Panc1 (cell line): ENCODE measurements around the gene DCUN1D2. TPM values are rescaled to one million over a fixed set of nuclear protein-coding genes. Genes with fewer than 3 reads are reported as not detected.

Experiments used
- ATAC-seq: fragments of 200-7000 bp; cut with Tn5 transposase; 2 replicates; pipeline ENCODE4 v1.9.1; 2020; ENCODE audit warnings: mild to moderate bottlenecking, moderate library complexity
- BruUV-seq: library from RNA; stranded (reverse); fragments of 400-500 nt; replicated peaks from 2 replicates; lab custom pipeline; 2021; lab: Mats Ljungman, UMichigan
- CTCF ChIA-PET: fragments of 300-600 bp; sonication (Branson Sonifier 250); formaldehyde crosslinking; loops from one replicate; lab custom pipeline; 2022; ENCODE audit warnings: antibody characterized with exemption; lab: Charles Lee
- POLR2A ChIA-PET: fragments of 300-600 bp; sonication (Branson Sonifier 250); formaldehyde crosslinking; loops from one replicate; lab custom pipeline; 2022; ENCODE audit warnings: antibody characterized with exemption; lab: Charles Lee
- DNase-seq: peaks from one replicate; pipeline ENCODE4 v3.0.0-alpha.2; 2010; ENCODE audit warnings: low read depth, low spot score
- H3K27ac ChIP-seq: 2 replicates; pipeline ENCODE4 v1.5.1; 2011; ENCODE audit warnings: mild to moderate bottlenecking, low read length, inconsistent platforms
- H3K27me3 ChIP-seq: fragments of 200-500 bp; sonication (Bioruptor generic); 2 replicates; pipeline ENCODE4 v1.6.0; 2014; ENCODE audit warnings: low read length, inconsistent platforms; ENCODE audit not compliant: control insufficient read depth, insufficient read depth
- H3K36me3 ChIP-seq: fragments of 200-500 bp; sonication (Bioruptor generic); 2 replicates; pipeline ENCODE4 v1.5.1; 2014; ENCODE audit warnings: inconsistent platforms, mild to moderate bottlenecking, low read length, moderate library complexity; ENCODE audit not compliant: control insufficient read depth, insufficient read depth
- H3K4me1 ChIP-seq: 2 replicates; pipeline ENCODE4 v1.5.1; 2011; ENCODE audit warnings: inconsistent platforms, mild to moderate bottlenecking, low read length, moderate library complexity; ENCODE audit not compliant: control insufficient read depth, insufficient read depth
- H3K4me3 ChIP-seq, 2 experiments: 2 replicates each; pipeline ENCODE4 v1.5.1; 2011 to 2012; ENCODE audit warnings: low read depth in 2 of 2, low read length in 2 of 2, mild to moderate bottlenecking in 2 of 2, inconsistent platforms in 1 of 2, moderate library complexity in 1 of 2
- H3K9me3 ChIP-seq: fragments of 200-500 bp; sonication (Bioruptor generic); 2 replicates; pipeline ENCODE4 v1.5.1; 2014; ENCODE audit warnings: low read depth, mild to moderate bottlenecking, inconsistent platforms, low read length, moderate library complexity; ENCODE audit not compliant: control insufficient read depth, insufficient read depth
- POLR2AphosphoS5 ChIP-seq: IDR thresholded peaks from 2 replicates; pipeline ENCODE4 v1.6.1; 2012; ENCODE audit warnings: mild to moderate bottlenecking, low read depth, low read length, moderate library complexity
- SIN3A ChIP-seq: IDR thresholded peaks from 2 replicates; pipeline ENCODE4 v1.6.1; 2012; ENCODE audit warnings: low read depth, mild to moderate bottlenecking, low read length, moderate library complexity, borderline replicate concordance; ENCODE audit not compliant: insufficient read depth
- TCF7L2 ChIP-seq: IDR thresholded peaks from 2 replicates; pipeline ENCODE4 v1.6.1; 2011; ENCODE audit warnings: mild to moderate bottlenecking, low read depth, low read length, inconsistent platforms
- in situ Hi-C: cut with HindIII; loops from 2 replicates; pipeline ENCODE4 v1.10.0; 2016; ENCODE audit warnings: low sequenced_read_pairs, low pct_unique_long_range_greater_than_20kb
- intact Hi-C: fragments of 100-400 bp; cut with micrococcal nuclease; formaldehyde crosslinking; loops from one replicate; pipeline ENCODE4 v1.10.0; 2022; ENCODE audit not compliant: unreplicated experiment
- total RNA-seq: library from RNA; stranded (reverse); gene quantifications from one replicate; pipeline ENCODE4 v1.2.1, GENCODE V29; 2021; ENCODE audit not compliant: unreplicated experiment
- TF ChIP-seq, protein P1 (sequence below): fragments of 450-650 bp; IDR thresholded peaks from 2 replicates; pipeline ENCODE4 v1.5.1; 2017; ENCODE audit warnings: mild to moderate bottlenecking
- TF ChIP-seq, protein P2 (sequence below), 2 experiments: IDR thresholded peaks; 2 replicates each; pipeline ENCODE4 v1.6.1; 2011 to 2012; ENCODE audit warnings: low read depth in 2 of 2, control low read depth in 1 of 2, low read length in 1 of 2, mild to moderate bottlenecking in 1 of 2, moderate library complexity in 1 of 2; ENCODE audit not compliant: insufficient read depth in 1 of 2

Gene DCUN1D2
- total RNA-seq, 1 experiment from 2014 or later: 22.8 TPM

DNA sequence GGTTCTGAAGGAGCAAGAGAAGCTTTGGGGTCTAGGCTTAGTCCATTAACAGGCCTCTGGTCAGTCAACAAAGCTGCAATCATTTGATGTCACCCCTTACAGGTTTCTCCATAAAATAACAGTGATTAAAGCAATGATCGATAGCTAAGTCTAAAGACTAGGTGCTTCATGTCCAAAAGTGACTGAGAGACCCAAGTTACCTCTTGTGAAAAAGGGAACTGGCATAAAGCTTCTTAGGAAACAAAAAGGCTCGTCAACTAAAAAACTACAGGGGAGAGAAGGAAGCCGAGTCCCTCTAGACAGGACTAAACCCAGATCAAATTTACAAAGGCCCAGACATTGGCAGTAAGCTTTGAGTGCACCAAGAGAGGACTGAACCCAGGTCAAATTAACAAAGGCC, 2.2 kb downstream of the DCUN1D2 start:
- DNase-seq (no peak), ATAC-seq (no peak)
- Histone ChIP-seq H3K9me3 (no peaks in the 10 kb centered on the region), H3K36me3 (peaks cover 5% of the 10 kb centered on the region; the same call in 1 of the 2 replicates), H3K27ac (no peak overlapping the region), H3K4me3 (no peak overlapping the region), H3K4me1 (peaks cover 14% of the 10 kb centered on the region), H3K27me3 (no peaks in the 10 kb centered on the region)
- TF ChIP-seq SIN3A (no peak), TCF7L2 (no peak), POLR2AphosphoS5 (no peak)
- TF ChIP-seq, protein P1, sequence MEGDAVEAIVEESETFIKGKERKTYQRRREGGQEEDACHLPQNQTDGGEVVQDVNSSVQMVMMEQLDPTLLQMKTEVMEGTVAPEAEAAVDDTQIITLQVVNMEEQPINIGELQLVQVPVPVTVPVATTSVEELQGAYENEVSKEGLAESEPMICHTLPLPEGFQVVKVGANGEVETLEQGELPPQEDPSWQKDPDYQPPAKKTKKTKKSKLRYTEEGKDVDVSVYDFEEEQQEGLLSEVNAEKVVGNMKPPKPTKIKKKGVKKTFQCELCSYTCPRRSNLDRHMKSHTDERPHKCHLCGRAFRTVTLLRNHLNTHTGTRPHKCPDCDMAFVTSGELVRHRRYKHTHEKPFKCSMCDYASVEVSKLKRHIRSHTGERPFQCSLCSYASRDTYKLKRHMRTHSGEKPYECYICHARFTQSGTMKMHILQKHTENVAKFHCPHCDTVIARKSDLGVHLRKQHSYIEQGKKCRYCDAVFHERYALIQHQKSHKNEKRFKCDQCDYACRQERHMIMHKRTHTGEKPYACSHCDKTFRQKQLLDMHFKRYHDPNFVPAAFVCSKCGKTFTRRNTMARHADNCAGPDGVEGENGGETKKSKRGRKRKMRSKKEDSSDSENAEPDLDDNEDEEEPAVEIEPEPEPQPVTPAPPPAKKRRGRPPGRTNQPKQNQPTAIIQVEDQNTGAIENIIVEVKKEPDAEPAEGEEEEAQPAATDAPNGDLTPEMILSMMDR: no peak
- ChIA-PET CTCF (no interaction called here), POLR2A (no interaction called here)
- no TSS peak for BruUV-seq
- in situ Hi-C loops (no loop called here), intact Hi-C loops (no loop called here)

DNA sequence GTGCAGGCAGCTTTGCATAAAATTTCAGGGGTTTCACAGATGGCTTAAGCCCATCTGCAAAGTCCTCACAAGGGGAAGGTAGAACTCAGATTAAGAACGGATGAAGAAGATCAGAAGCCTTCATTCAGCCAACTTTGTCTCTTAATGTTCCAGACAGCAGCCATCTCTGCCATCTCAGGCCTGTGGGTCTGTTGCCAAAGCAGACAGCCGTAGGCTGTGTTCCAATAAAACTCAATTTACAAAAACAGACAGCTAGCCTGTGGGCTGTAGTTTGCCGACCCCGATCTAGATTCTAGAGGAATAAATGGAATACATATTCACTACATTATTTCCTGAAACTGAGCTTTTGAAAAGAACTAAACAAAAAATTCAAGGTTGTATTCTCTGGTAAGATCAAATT, 3.8 kb downstream of the DCUN1D2 start:
- H3K27me3 ChIP-seq: no peaks in the 10 kb centered on the region

More for the DNA sequence above, 3.8 kb downstream of the DCUN1D2 start:
- H3K27ac ChIP-seq: no peak overlapping the region
- H3K4me3 ChIP-seq: no peak overlapping the region
- intact Hi-C loops: no loop called here
- BruUV-seq: no TSS peak
- in situ Hi-C loops: no loop called here
- DNase-seq (no peak), ATAC-seq (no peak)
- POLR2A ChIA-PET: no interaction called here
- H3K36me3 ChIP-seq: peaks cover 3% of the 10 kb centered on the region; the same call in 1 of the 2 replicates
- peaks cover 4% of the 10 kb centered on the region for H3K4me1 ChIP-seq
- H3K9me3 ChIP-seq: no peaks in the 10 kb centered on the region
- TF ChIP-seq, protein P1: no peak
- TF ChIP-seq SIN3A: no peak
- TF ChIP-seq, protein P2, sequence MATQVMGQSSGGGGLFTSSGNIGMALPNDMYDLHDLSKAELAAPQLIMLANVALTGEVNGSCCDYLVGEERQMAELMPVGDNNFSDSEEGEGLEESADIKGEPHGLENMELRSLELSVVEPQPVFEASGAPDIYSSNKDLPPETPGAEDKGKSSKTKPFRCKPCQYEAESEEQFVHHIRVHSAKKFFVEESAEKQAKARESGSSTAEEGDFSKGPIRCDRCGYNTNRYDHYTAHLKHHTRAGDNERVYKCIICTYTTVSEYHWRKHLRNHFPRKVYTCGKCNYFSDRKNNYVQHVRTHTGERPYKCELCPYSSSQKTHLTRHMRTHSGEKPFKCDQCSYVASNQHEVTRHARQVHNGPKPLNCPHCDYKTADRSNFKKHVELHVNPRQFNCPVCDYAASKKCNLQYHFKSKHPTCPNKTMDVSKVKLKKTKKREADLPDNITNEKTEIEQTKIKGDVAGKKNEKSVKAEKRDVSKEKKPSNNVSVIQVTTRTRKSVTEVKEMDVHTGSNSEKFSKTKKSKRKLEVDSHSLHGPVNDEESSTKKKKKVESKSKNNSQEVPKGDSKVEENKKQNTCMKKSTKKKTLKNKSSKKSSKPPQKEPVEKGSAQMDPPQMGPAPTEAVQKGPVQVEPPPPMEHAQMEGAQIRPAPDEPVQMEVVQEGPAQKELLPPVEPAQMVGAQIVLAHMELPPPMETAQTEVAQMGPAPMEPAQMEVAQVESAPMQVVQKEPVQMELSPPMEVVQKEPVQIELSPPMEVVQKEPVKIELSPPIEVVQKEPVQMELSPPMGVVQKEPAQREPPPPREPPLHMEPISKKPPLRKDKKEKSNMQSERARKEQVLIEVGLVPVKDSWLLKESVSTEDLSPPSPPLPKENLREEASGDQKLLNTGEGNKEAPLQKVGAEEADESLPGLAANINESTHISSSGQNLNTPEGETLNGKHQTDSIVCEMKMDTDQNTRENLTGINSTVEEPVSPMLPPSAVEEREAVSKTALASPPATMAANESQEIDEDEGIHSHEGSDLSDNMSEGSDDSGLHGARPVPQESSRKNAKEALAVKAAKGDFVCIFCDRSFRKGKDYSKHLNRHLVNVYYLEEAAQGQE (IDR thresholded peaks at IDR 0.05; ENCODE audit: insufficient read depth in 1 of 2, low read depth in 2 of 2, low read length in 1 of 2): no peak
- TF ChIP-seq POLR2AphosphoS5: no peak
- TF ChIP-seq TCF7L2: no peak
- CTCF ChIA-PET: no interaction called here
